Osteoblast (primary cell): Measurements from ENCODE around the gene SNCAIP. TPM values are rescaled to one million over a fixed set of nuclear protein-coding genes. Genes with fewer than 3 reads are reported as not detected.

Experiments used
- DNase-seq: peaks from one replicate; pipeline ENCODE4 v3.0.0; 2011; ENCODE audit warnings: low spot score, mixed read lengths; ENCODE audit not compliant: insufficient read length; ENCODE audit errors: missing footprints
- H2AFZ ChIP-seq: 2 replicates; pipeline ENCODE4 v1.6.0; 2011; ENCODE audit warnings: mild to moderate bottlenecking, low read length
- H3K27ac ChIP-seq: 2 replicates; pipeline ENCODE4 v1.5.1; 2011; ENCODE audit warnings: mild to moderate bottlenecking, low read depth, low read length, moderate library complexity
- H3K27me3 ChIP-seq: 2 replicates; pipeline ENCODE4 v1.6.0; 2012; ENCODE audit warnings: mild to moderate bottlenecking, control low read depth, inconsistent platforms, low read length, moderate library complexity; ENCODE audit not compliant: insufficient read depth
- H3K36me3 ChIP-seq: 2 replicates; pipeline ENCODE4 v1.5.1; 2011; ENCODE audit warnings: mild to moderate bottlenecking, low read length, control low read depth, moderate library complexity; ENCODE audit not compliant: insufficient read depth
- H3K4me1 ChIP-seq: 2 replicates; pipeline ENCODE4 v1.5.1; 2011; ENCODE audit warnings: mild to moderate bottlenecking, low read length, control low read depth, moderate library complexity; ENCODE audit not compliant: insufficient read depth
- H3K4me2 ChIP-seq: 2 replicates; pipeline ENCODE4 v1.6.0; 2011; ENCODE audit warnings: mild to moderate bottlenecking, low read length; ENCODE audit not compliant: insufficient read depth
- H3K4me3 ChIP-seq: fragments of 200-600 bp; sonication (generic); 3 replicates; pipeline ENCODE4 v1.5.1; 2012; ENCODE audit warnings: mild to moderate bottlenecking, low read length, inconsistent platforms; ENCODE audit not compliant: insufficient read depth
- H3K79me2 ChIP-seq: 2 replicates; pipeline ENCODE4 v1.6.0; 2012; ENCODE audit warnings: mild to moderate bottlenecking, low read length, control low read depth, inconsistent platforms; ENCODE audit not compliant: insufficient read depth
- H3K9me3 ChIP-seq: 2 replicates; pipeline ENCODE4 v1.5.1; 2011; ENCODE audit warnings: low read depth, low read length, control low read depth
- H4K20me1 ChIP-seq: 2 replicates; pipeline ENCODE4 v1.6.0; 2012; ENCODE audit warnings: mild to moderate bottlenecking, low read length, control low read depth; ENCODE audit not compliant: insufficient read depth
- total RNA-seq: library from RNA; depleted of rRNA; stranded (reverse); fragments of >200 nt; gene quantifications from 2 replicates; pipeline ENCODE4 v1.2.3, GENCODE V29; 2012
- TF ChIP-seq, protein P1 (sequence below): IDR thresholded peaks from 2 replicates; pipeline ENCODE4 v1.5.1; 2011; ENCODE audit warnings: mild to moderate bottlenecking, low read depth, low read length, moderate library complexity; ENCODE audit errors: extremely low read depth

Gene SNCAIP
- total RNA-seq, 1 donor = 6.2 TPM

DNA sequence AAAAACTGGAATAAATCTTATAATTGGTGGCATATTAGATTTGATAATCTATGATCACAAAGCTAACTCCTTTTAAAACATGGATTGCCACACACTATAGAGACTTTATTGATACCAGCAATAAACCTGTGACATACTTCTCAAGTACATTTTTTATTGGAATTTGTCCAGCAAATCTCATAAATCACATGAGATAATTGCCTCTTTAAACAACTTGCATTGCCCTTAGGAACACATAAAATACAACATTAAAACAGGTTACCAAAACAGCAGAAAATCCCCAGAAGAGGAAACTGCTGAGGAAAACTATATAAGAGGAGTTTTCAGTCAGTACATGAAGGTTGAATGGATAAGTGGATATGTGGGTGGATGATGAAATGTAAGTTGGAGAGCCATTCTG is 124.6 kb downstream of the SNCAIP start:
- no peaks in the 10 kb centered on the region for H4K20me1 ChIP-seq

DNA sequence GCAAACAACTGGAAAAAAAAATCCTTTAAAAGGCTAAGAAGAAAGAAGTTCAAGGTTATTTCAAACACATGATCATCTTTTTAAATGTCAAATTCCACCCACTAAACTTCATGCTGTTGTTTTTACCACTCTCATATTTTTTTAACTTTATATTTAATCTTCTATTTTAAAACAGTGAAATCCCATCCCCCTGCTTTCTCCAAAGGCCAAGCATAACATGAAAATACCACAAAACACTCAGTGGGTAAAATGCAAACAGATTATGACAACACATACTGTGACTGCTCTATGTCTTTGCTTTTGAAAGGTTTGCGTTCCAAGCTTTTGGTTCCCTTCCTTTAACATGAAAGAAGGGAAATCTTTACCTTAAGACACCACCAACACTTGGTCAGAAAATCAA is 127.6 kb downstream of the SNCAIP start:
- TF ChIP-seq, protein P1, sequence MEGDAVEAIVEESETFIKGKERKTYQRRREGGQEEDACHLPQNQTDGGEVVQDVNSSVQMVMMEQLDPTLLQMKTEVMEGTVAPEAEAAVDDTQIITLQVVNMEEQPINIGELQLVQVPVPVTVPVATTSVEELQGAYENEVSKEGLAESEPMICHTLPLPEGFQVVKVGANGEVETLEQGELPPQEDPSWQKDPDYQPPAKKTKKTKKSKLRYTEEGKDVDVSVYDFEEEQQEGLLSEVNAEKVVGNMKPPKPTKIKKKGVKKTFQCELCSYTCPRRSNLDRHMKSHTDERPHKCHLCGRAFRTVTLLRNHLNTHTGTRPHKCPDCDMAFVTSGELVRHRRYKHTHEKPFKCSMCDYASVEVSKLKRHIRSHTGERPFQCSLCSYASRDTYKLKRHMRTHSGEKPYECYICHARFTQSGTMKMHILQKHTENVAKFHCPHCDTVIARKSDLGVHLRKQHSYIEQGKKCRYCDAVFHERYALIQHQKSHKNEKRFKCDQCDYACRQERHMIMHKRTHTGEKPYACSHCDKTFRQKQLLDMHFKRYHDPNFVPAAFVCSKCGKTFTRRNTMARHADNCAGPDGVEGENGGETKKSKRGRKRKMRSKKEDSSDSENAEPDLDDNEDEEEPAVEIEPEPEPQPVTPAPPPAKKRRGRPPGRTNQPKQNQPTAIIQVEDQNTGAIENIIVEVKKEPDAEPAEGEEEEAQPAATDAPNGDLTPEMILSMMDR = no peak
- H3K27me3 ChIP-seq = no peaks in the 10 kb centered on the region
- H3K79me2 ChIP-seq = no peaks in the 10 kb centered on the region

More for the DNA sequence above, 124.6 kb downstream of the SNCAIP start:
- H3K4me3 ChIP-seq = no peak overlapping the region
- TF ChIP-seq, protein P1 = no peak
- no peak overlapping the region for H3K4me2 ChIP-seq
- no peak overlapping the region for H3K27ac ChIP-seq
- H3K4me1 ChIP-seq = no peaks in the 10 kb centered on the region
- H3K9me3 ChIP-seq = no peaks in the 10 kb centered on the region
- no peaks in the 10 kb centered on the region for H3K27me3 ChIP-seq
- H3K36me3 ChIP-seq = no peaks in the 10 kb centered on the region
- H2AFZ ChIP-seq = no peak overlapping the region
- DNase-seq = no peak
- H3K79me2 ChIP-seq = no peaks in the 10 kb centered on the region

DNA sequence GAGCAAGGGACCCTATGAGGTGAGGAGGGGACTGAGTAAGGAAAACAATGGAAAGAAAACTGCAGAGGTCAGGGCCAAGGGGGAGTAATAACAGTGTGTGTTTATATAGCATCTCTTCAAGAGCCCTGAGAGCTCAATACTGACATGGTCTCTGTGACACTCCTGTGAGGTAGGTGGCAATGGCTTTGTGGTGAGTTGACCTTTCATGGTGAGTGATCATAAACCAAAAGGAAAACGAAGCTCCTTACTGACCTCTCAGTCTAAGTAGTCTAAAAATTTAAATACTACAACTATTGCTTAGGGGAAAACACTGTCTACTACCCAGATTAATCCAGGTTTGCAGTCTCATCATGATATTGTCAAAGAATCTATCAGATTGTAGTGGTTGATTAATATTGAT is 130.9 kb downstream of the SNCAIP start:
- Histone ChIP-seq H3K4me3 (no peak overlapping the region), H3K36me3 (no peaks in the 10 kb centered on the region), H3K27me3 (no peaks in the 10 kb centered on the region), H2AFZ (no peak overlapping the region), H3K27ac (no peak overlapping the region), H4K20me1 (no peaks in the 10 kb centered on the region), H3K4me2 (no peak overlapping the region), H3K4me1 (no peaks in the 10 kb centered on the region), H3K79me2 (no peaks in the 10 kb centered on the region), H3K9me3 (no peaks in the 10 kb centered on the region)
- DNase-seq = no peak
- TF ChIP-seq, protein P1 = no peak

More for the DNA sequence above, 127.6 kb downstream of the SNCAIP start:
- no peaks in the 10 kb centered on the region for H3K4me1 ChIP-seq
- no peak for DNase-seq
- H3K27ac ChIP-seq = no peak overlapping the region
- H3K4me3 ChIP-seq = no peak overlapping the region
- H3K9me3 ChIP-seq = no peaks in the 10 kb centered on the region
- no peak overlapping the region for H2AFZ ChIP-seq
- H3K36me3 ChIP-seq = no peaks in the 10 kb centered on the region
- no peaks in the 10 kb centered on the region for H4K20me1 ChIP-seq
- no peak overlapping the region for H3K4me2 ChIP-seq

DNA sequence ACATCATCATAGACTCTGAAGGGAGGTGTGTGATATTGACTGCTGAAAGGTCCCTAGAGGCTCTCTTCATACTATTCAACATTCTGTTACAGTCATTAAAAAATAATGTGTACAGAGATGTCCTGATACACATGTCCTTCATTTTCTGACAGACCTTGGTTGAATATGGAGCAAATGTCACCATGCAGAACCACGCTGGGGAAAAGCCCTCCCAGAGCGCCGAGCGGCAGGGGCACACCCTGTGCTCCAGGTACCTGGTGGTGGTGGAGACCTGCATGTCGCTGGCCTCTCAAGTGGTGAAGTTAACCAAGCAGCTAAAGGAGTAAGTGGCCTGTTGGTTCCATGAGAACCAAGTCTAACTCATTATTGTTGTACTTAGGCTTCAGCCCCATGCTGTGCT is 132.4 kb downstream of the SNCAIP start:
- H3K9me3 ChIP-seq = no peaks in the 10 kb centered on the region
- no peak overlapping the region for H3K4me2 ChIP-seq
- DNase-seq = no peak
- H4K20me1 ChIP-seq = no peaks in the 10 kb centered on the region
- H3K36me3 ChIP-seq = no peaks in the 10 kb centered on the region
- no peaks in the 10 kb centered on the region for H3K79me2 ChIP-seq
- H3K27ac ChIP-seq = no peak overlapping the region
- H3K27me3 ChIP-seq = no peaks in the 10 kb centered on the region
- H3K4me1 ChIP-seq = no peaks in the 10 kb centered on the region
- TF ChIP-seq, protein P1 = no peak
- H2AFZ ChIP-seq = no peak overlapping the region
- H3K4me3 ChIP-seq = no peak overlapping the region
